SIG-M5 treated with dmso at 0.1 percent for 504 hours (cell line): ENCODE data around the gene IL15RA.
"Not testable (repeated sequence)": the region's sequence is repeated elsewhere in the genome, so short reads cannot be mapped to it uniquely, and the experiment has no call there.

Source experiments
- DNase-seq: peaks from one replicate; lab custom pipeline; 2025; ENCODE audit not compliant: unreplicated experiment; lab: John Stamatoyannopoulos, UW

The IL15RA gene

DNA sequence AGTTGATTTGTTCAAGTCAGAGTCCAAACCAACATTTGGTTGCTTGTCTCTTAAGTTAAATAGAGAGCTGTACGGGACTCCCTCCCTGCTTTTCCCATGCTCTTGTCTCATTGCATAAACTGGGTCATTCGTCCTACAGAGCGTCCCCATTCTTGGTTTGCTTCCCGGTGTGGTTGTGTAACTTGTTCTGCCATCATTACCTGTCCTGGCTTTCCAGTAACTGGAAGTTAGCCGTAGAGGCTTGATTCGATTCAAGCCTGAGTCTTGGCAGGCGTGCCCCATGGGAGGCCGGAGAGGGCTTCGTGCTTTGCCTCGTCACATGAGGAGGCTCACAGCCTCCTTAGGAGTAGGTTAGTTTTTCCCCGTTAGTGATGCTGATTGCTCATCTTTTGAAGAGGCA lies 47.1 kb downstream of the IL15RA start:
- no peak for DNase-seq

- no peak for DNase-seq
These were observed 47.9 kb downstream of the IL15RA start for GRCh38 chr10:5929442-5929841.

- no peak for DNase-seq
These were observed 50.0 kb downstream of the IL15RA start for GRCh38 chr10:5927306-5927705.

GRCh38 chr10:5924889-5925288 lies 52.5 kb downstream of the IL15RA start:
- no peak for DNase-seq

GRCh38 chr10:5921746-5922145 lies 55.6 kb downstream of the IL15RA start:
- no peak for DNase-seq

DNA sequence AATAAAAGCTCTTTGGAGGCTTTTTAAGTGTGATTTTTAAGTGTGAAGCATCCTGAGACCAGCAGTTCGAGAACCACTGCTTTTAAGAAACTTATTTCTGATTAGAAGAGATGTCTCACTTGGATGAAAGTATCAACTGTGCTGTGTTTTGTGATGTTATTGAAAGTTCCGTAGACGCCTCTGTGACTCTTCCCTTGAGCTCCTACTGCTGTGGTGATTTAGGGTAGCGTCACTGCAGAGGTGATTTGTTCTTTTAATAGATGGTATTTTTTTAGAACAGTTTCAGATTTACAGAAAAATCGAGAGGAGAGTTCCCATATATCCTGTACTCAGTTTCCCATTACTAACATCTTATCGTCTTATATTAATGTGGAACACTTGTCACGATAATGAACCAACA lies 57.8 kb downstream of the IL15RA start:
- no peak for DNase-seq

DNA sequence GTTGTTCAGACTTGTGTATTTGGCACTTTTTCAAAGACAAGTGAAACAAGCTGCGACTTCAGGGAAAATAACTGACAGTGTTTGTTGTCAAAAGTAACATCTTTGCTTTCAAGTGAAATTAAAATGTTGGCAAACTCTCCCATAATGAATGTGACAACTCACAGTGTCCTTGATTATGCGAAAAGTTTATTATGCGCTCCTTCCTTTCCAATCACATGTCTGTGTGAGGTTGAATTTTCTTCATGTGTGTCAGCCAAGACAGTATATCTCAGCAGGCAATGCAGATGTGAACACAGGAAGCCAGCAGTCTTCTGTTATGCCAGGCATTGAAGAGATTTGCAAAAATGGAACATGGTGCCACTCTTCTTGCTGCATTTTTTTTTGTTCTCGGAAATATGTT lies 58.6 kb downstream of the IL15RA start:
- no peak for DNase-seq

DNA sequence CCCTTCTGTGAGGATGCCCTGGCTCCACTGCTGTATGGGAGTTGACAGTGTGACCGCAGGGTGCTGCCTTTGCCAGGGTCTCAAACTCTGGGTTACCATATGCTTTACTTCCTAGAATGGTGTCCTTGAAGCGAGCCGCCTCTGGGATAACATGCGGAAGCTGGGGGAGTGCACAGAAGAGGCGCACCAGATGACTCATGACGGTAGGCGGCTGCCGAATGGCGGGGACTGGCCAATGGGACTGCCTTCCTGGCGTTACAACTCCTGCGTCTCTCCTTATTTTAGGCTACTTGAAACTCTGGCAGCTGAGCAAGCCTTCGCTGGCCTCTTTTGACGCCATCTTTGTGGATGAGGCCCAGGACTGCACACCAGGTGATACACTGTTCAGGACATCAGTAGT lies 60.0 kb downstream of the IL15RA start:
- no peak for DNase-seq

DNA sequence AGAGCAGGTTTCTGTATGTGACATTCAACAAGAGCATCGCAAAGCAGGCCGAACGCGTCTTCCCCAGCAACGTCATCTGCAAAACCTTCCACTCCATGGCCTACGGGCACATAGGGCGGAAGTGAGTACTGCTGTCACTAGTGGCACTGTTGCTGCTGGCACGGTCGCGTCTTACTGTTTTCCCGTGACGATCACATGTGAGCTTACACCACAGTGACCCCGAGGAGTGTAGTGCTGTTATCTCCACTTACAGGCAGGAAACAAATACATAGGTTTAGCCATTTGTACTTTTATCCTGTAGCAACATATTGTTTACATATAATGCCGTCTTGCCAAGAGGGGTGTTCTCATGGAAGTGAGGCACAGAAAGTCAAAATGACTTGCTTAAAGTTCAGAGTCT lies 61.9 kb downstream of the IL15RA start:
- DNase-seq, result no peak

DNA sequence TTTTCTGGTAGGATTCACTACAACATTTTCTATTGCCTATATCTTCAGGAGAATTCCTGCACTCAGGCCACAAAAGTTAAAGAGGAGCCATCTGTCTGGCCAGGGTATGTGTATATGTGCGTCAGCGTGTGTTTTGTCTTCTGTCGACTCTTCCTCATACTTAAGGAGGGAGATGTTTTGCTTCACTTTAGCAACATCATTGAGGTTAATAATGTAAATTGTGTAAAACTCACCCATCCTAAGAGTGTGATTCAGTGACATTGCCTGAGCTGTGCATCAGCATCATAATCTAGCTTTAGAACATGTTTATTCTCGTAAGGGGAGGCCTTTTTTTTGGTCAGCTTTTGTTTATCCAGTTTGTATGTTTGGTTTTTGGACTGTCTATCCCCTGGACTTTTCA lies 63.6 kb downstream of the IL15RA start:
- DNase-seq, result no peak

GRCh38 chr10:5911670-5912069 lies 65.7 kb downstream of the IL15RA start:
- DNase-seq, result no peak

DNA sequence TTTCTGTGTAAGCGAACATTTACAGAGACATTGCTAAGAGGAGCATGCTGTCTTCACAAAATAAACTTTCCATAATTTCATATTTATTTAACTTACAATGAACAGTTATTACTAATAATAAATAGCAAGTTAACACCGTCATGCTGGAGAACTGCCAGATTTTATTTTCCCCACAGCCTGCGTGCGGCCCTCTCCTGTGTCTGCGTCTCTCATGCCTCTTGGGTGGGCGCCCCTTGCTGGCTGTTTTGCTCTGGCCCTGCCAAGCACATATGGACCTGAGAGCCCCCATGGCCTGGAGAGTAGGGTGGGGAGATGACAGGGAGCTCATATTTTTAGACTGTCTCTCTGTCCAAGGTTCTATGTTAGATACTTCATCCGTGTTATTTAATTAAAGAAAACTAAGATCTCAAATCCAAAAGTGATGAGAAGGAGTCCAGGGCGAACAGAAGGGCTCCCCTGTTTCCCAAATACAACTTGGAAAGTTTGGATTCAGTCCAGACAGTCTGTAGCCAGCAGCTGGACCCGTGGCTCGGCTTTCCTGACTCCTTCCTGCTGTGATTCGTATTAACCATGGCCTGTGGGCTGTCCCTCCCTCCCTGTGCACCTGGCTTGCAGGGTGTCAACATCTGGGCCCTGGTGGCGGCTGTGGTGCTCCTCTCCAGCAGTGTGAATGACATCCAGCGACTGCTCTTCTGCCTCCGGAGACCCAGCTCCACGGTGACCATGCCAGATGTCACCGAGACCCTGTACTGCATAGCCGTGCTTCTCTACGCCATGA lies 66.8 kb downstream of the IL15RA start:
- DNase-seq, result no peak

- not testable (repeated sequence) for DNase-seq
These were observed 68.7 kb downstream of the IL15RA start for GRCh38 chr10:5908676-5909075.

DNA sequence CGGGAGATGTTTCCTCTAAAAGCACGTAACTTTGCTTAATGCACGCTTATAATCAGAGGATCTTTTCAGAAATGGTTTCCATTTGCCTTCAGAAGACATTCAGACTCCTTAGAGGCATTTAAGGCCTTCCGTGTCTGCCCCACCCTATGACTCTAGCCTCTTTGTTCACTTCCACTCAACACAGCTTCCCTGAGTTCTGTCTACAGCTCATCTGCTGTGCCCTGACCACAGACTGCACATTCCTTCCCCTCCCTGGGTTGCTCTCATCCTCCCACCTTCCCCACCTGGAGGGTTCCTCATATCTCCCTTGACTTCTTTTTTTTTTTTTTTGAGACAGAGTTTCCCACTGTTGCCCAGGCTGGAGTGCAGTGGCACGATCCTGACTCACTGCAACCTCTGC lies 70.7 kb downstream of the IL15RA start:
- DNase-seq, result no peak

DNA sequence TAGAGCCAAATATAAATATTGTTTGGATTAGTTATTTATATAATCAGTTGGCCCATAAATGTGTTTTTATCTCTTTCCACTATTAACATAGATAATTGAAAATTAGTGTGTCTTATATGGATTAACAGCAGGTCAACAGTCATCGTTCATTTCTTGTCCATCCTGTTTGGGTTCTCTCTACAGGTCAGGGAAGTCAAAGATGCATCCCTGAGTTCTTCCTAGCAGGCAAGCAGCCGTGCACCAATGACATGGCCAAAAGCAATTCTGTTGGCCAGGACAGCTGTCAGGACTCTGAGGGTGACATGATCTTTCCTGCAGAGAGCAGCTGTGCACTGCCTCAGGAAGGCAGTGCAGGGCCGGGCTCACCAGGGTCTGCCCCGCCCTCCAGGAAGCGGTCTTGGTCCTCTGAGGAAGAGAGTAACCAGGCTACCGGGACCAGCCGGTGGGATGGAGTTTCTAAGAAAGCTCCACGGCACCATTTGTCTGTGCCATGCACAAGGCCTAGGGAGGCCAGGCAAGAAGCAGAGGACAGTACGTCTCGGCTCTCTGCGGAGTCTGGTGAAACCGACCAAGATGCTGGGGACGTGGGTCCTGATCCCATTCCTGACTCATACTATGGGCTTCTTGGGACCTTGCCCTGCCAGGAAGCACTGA lies 71.4 kb downstream of the IL15RA start:
- no peak for DNase-seq

GRCh38 chr10:5904227-5904626 lies 73.1 kb downstream of the IL15RA start:
- DNase-seq, result no peak

DNA sequence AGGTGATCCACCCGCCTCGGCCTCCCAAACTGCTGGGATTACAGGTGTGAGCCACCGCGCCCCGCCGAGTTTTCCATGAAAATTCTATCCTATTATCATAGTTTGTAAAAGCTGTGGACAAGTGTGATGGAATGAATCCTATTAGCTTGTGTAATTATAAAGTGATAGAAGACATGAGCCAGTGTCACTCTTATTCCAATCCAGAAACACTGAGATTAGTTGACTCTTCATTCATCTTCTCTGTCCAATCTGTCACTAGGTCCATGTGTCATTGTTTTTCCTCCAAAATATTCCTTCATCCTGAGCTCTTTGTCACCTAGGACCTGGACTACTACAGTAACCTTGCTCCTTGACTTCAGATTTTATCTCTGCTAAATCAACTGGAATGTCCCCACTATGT lies 73.8 kb downstream of the IL15RA start:
- DNase-seq, result no peak

- DNase-seq, result no peak
These were observed 74.7 kb downstream of the IL15RA start for GRCh38 chr10:5902511-5903274.
